Kidney (tissue), 14 donors: ENCODE measurements around the gene CD3D. TPM values are rescaled to one million over a fixed set of nuclear protein-coding genes. Genes with fewer than 3 reads are reported as not detected.

ENCODE experiments used
- DNase-seq, 5 donors: peaks; one replicate each; pipeline ENCODE4 v3.0.0-alpha.2; 2013 to 2020
- FAIRE-seq: peaks from 2 replicates; lab custom pipeline; 2012; peaks lifted over from hg19 to GRCh38; lab: Jason Lieb, UNC
- H3K27ac ChIP-seq, 2 donors: one replicate each; pipeline ENCODE4 v1.7.0; 2013; ENCODE audit warnings: low read depth in 2 of 2, low read length in 2 of 2, inconsistent platforms in 1 of 2
- H3K27me3 ChIP-seq: one replicate; pipeline ENCODE4 v1.7.1; 2013; ENCODE audit warnings: low read length, inconsistent platforms; ENCODE audit not compliant: control insufficient read depth, insufficient read depth
- H3K36me3 ChIP-seq, 3 donors: one replicate each; pipeline versions ENCODE4 v1.7.0 to v1.7.1; 2013; ENCODE audit warnings: low read length in 3 of 3, control low read depth in 1 of 3, inconsistent platforms in 1 of 3; ENCODE audit not compliant: insufficient read depth in 3 of 3, control insufficient read depth in 2 of 3
- H3K4me1 ChIP-seq, 3 donors: one replicate each; pipeline versions ENCODE4 v1.7.0 to v1.7.1; 2013; ENCODE audit warnings: low read length in 3 of 3, inconsistent platforms in 1 of 3, low read depth in 1 of 3; ENCODE audit not compliant: control insufficient read depth in 2 of 3, insufficient read depth in 2 of 3
- H3K4me3 ChIP-seq, 3 donors: one replicate each; pipeline versions ENCODE4 v1.7.0 to v1.8.1; 2013; ENCODE audit warnings: low read length in 3 of 3, control low read depth in 1 of 3, inconsistent platforms in 1 of 3
- H3K9ac ChIP-seq, 3 donors: one replicate each; pipeline versions ENCODE4 v1.7.0 to v1.7.1; 2013; ENCODE audit warnings: low read length in 3 of 3, control low read depth in 1 of 3, inconsistent platforms in 1 of 3
- H3K9me3 ChIP-seq, 3 donors: one replicate each; pipeline versions ENCODE4 v1.7.0 to v1.7.1; 2013; ENCODE audit warnings: low read length in 3 of 3, control low read depth in 1 of 3, inconsistent platforms in 1 of 3; ENCODE audit not compliant: control insufficient read depth in 2 of 3, insufficient read depth in 1 of 3
- CTCF ChIP-seq: IDR thresholded peaks from 3 replicates; pipeline ENCODE4 v1.5.1; 2012; ENCODE audit warnings: mild to moderate bottlenecking, moderate library complexity, borderline replicate concordance; ENCODE audit not compliant: insufficient read depth; ENCODE audit errors: extremely low read depth
- intact Hi-C: fragments of 100-400 bp; cut with DNase I; formaldehyde crosslinking; loops from one replicate; pipeline ENCODE4 v1.11.1; 2022
- polyA plus RNA-seq: library from polyadenylated mRNA; stranded (reverse); fragments of 350-450 nt; fragmentation: Illumina TruSeq; extraction: RNeasy Lipid Tissue Mini Kit (QIAGEN cat#74804); gene quantifications from one replicate; pipeline ENCODE4 v1.2.3, GENCODE V29; 2014; ENCODE audit warnings: low read depth, low replicate concordance; ENCODE audit not compliant: insufficient read depth
- total RNA-seq: library from RNA; stranded (reverse); fragmentation: NEBNext Ultra II Directional; extraction: Animal tissue kit (Norgen Biotek cat#: 25700); gene quantifications from one replicate; pipeline ENCODE4 v1.2.1, GENCODE V29; 2021
- donor health status: control.
- donor health status: control.
- donor health status: control.
- donor health status: control.
- donor health status: control.
- donor health status: DM: yes; HTN: yes; CAD: no.
- donor health status: Normal renal cell carcinoma (clear cell type).

The CD3D gene
- total and polyA plus RNA-seq, 2 donors from 2014 or later = 1.4 to 8.7 TPM

GRCh38 chr11:118364956-118365615, 22.6 kb upstream of the CD3D start:
- H3K27me3 ChIP-seq = no peaks in the 10 kb centered on the region
- TF ChIP-seq CTCF = no peak
- H3K9me3 ChIP-seq = no peaks in the 10 kb centered on the region
- peaks cover 3 to 29% (median 23%) of the 10 kb centered on the region in 3 donors for H3K36me3 ChIP-seq
- H3K4me1 ChIP-seq = peaks cover 0 to 2% (median 0%) of the 10 kb centered on the region in 3 donors
- no peak for FAIRE-seq
- no peak overlapping the region for H3K4me3 ChIP-seq
- H3K27ac ChIP-seq = no peak overlapping the region
- H3K9ac ChIP-seq = no peak overlapping the region
- DNase-seq = no peak
- intact Hi-C loops = no loop called here

GRCh38 chr11:118359295-118359958, 16.9 kb upstream of the CD3D start, which contains the start of gene UBE4A:
Gene UBE4A, plus strand, starts transcription at chr11:118359600. Its CDS starts 5,481 bp downstream, at chr11:118365081.
- peak; percentile 4 for TF ChIP-seq CTCF
- H3K4me3 ChIP-seq = peak within 1 kb of the TSS; percentile 99 to 100 (median 100)
- H3K27me3 ChIP-seq = no peaks in the 10 kb centered on the region
- peak within 1 kb of the TSS; percentile 22 to 66 for H3K27ac ChIP-seq
- peaks cover 0 to 8% (median 4%) of the 10 kb centered on the region in 3 donors for H3K4me1 ChIP-seq
- H3K9ac ChIP-seq = peak within 1 kb of the TSS; percentile 85 to 100 (median 98)
- DNase-seq = peak; percentile 94 to 99 (median 96)
- intact Hi-C loops = no loop called here
- FAIRE-seq = no peak
- H3K9me3 ChIP-seq = no peaks in the 10 kb centered on the region
- peaks cover 0 to 2% (median 0%) of the 10 kb centered on the region in 3 donors for H3K36me3 ChIP-seq

- no peak for FAIRE-seq
- no peak for DNase-seq
- H3K27ac ChIP-seq = no peak overlapping the region
- H3K4me1 ChIP-seq = peaks cover 0 to 8% (median 4%) of the 10 kb centered on the region in 3 donors
- H3K9ac ChIP-seq = no peak overlapping the region
- no peaks in the 10 kb centered on the region for H3K36me3 ChIP-seq
- no peaks in the 10 kb centered on the region for H3K9me3 ChIP-seq
- no peak overlapping the region for H3K4me3 ChIP-seq
- H3K27me3 ChIP-seq = no peaks in the 10 kb centered on the region
- no peak for TF ChIP-seq CTCF
- intact Hi-C loops = no loop called here
Measured at GRCh38 chr11:118358071-118358470, 15.6 kb upstream of the CD3D start.
